ENCODE data around the gene NUPR1.
A peak's percentile ranks its signal among the peaks of the same experiment; 100 is the strongest.
"Not testable (repeated sequence)": the region's sequence is repeated elsewhere in the genome, so short reads cannot be mapped to it uniquely, and the experiment has no call there.

NUPR1 gene

DNA sequence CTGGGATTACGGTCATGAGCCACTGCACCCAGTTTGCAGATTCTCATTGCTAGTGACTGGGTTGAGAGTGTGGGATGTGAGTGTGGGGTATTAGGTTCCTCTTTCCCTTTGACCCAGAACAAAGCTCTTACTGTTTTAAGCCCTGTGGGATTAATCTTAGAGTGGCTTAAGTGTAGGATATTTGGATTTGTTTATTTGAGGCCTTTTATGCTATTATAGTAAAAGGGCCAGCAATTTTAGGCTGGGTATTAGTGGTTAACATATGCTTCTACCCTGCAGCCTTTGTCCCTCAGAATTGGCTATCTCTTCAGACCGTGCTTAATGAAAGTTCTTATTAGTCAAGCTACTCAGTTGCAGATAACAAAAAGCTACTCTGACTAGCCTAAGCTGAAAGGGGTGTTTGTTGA, 18.1 kb upstream of the NUPR1 start:
- FAIRE-seq (no peak), DNase-seq (ENCODE audit: insufficient read length, low spot score) (no peak)
- TF ChIP-seq SPI1 (IDR thresholded peaks at IDR 0.05; ENCODE audit: low read depth, low read length) (no peak), PAX5 (IDR thresholded peaks at IDR 0.05; ENCODE audit: insufficient read depth, low read length, severe bottlenecking) (no peak), POU2F2 (IDR thresholded peaks at IDR 0.05; ENCODE audit: low read depth, low read length) (no peak), TAF1 (IDR thresholded peaks at IDR 0.05; ENCODE audit: low read depth, low read length) (no peak), POLR2A (IDR thresholded peaks at IDR 0.05; ENCODE audit: low read depth, low read length) (no peak), POLR2AphosphoS5 (IDR thresholded peaks at IDR 0.05; ENCODE audit: low read depth, low read length) (no peak)

DNA sequence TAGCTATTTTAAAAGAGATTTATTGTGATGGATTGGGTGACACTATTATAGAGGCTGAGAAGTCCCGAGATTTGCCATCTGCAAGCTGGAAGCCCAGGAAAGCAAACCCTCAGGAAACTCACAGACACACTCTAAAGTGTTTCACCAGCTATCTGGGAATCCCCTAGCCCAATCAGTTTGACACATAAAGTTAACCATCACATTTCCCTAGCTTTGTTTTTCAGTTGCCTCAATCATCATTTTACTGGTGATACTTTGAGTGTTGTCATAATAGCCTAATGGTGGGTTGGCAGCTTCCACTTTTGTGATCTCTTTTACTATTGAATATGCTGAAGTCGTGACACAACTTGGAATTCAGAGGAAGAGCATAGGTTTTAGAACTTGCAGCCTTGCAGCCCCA, 16.8 kb upstream of the NUPR1 start:
- no peak for DNase-seq (ENCODE audit: insufficient read length, low spot score)
- no peak for FAIRE-seq
- TF ChIP-seq POLR2AphosphoS5 (IDR thresholded peaks at IDR 0.05; ENCODE audit: low read depth, low read length) (no peak), TAF1 (IDR thresholded peaks at IDR 0.05; ENCODE audit: low read depth, low read length) (no peak), POU2F2 (IDR thresholded peaks at IDR 0.05; ENCODE audit: low read depth, low read length) (no peak), POLR2A (IDR thresholded peaks at IDR 0.05; ENCODE audit: low read depth, low read length) (no peak), PAX5 (IDR thresholded peaks at IDR 0.05; ENCODE audit: insufficient read depth, low read length, severe bottlenecking) (no peak), SPI1 (IDR thresholded peaks at IDR 0.05; ENCODE audit: low read depth, low read length) (no peak)

DNA sequence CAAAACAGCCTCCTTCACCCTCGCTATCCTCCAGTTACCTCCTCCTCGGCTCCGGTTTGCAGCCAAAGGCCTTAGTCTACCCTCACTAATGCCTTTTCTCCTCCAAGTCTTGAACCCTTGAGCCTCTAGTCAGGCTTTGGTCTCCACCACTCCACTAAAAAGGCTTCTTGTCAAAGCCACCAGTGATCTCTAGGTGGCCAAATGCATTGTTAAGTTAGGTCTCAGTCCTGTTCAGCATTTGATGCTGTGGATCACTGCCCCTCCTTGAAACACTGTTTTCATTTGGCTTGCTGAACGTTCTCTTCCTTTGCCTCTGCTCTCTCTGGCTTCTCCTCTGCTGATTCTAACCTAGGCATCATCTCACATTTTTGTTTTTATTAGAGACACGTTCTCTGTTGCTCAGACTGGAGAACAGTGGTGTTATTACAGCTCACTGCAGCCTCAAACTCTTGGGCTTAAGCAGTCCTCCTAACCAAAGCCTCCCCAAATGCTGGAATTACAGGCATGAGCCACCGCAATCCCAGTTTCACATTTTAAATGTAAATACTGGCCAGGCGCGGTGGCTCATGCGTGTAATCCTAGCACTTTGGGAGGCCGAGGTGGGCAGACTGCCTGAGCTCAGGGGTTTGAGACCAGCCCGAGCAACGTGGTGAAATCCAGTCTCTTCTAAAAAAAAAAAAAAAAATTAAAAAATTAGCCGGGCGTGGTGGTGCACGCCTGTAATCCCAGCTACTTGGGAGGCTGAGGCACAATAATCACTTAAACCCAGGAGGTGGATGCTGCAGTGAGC, 16.1 kb upstream of the NUPR1 start:
- DNase-seq (ENCODE audit: insufficient read length, low spot score) (no peak), FAIRE-seq (no peak)
- TF ChIP-seq SPI1 (IDR thresholded peaks at IDR 0.05; ENCODE audit: low read depth, low read length): no peak
- TF ChIP-seq POU2F2 (IDR thresholded peaks at IDR 0.05; ENCODE audit: low read depth, low read length): no peak
- no peak for TF ChIP-seq TAF1 (IDR thresholded peaks at IDR 0.05; ENCODE audit: low read depth, low read length)
- TF ChIP-seq POLR2A (IDR thresholded peaks at IDR 0.05; ENCODE audit: low read depth, low read length): no peak
- TF ChIP-seq POLR2AphosphoS5 (IDR thresholded peaks at IDR 0.05; ENCODE audit: low read depth, low read length): no peak
- TF ChIP-seq PAX5 (IDR thresholded peaks at IDR 0.05; ENCODE audit: insufficient read depth, low read length, severe bottlenecking): no peak

DNA sequence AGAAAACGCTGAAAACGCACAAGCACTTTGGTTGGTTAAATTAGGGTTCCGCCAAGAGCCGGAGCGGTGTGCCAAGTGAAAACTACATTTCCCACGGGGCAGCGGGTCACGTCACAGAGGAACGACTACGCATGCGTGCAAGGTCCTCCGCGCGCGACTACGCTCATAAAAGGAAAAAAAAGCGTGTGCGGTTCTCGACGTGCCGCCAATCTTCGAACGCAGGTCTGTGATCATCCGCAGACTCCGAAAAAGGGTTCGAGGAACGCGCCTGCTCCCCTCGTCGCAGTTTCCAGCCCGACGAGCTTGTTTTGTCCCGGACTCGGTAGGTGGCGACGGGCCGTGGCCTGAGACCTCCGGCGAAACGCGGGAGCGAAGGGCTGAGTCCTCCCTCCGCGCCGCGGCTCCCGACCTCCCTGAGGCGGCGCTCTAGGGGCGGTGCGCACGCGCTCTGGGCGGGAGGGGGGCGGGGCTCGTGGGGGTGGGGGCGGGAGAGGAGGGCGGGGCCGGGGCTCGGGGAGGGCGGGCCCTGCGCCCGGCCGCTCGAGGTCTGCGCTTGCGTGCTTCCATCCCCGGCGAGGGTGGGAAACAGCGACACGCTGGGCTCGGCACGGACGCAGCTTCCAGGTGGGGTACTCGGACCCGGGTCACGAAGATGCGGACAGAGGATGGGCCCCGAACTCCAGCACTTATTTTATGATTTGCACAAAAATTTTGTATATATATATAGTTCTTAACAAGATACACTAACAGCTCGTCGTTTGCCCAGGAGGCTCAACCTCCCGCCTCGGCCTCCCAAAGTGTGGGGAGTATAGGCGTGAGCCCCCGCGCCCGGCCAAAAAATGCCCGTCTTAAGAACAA, 15.2 kb upstream of the NUPR1 start, which contains the start of gene SGF29:
TSS of gene SGF29 (plus strand) at position 145 of the 858 bp plus-strand sequence. CDS start 27,150 bp downstream, outside the sequence.
- FAIRE-seq: peak; percentile 93
- DNase-seq (ENCODE audit: insufficient read length, low spot score): peak; percentile 84
- 0 out of 2 replicates have a peak, but pooled peaks have one; percentile 35 for TF ChIP-seq TAF1 (IDR thresholded peaks at IDR 0.05; ENCODE audit: low read depth, low read length)
- TF ChIP-seq POU2F2 (IDR thresholded peaks at IDR 0.05; ENCODE audit: low read depth, low read length): no peak; the same call in none of the 2 replicates
- peak; percentile 94 for TF ChIP-seq POLR2AphosphoS5 (IDR thresholded peaks at IDR 0.05; ENCODE audit: low read depth, low read length)
- TF ChIP-seq SPI1 (IDR thresholded peaks at IDR 0.05; ENCODE audit: low read depth, low read length): no peak
- peak; percentile 95 for TF ChIP-seq POLR2A (IDR thresholded peaks at IDR 0.05; ENCODE audit: low read depth, low read length)

DNA sequence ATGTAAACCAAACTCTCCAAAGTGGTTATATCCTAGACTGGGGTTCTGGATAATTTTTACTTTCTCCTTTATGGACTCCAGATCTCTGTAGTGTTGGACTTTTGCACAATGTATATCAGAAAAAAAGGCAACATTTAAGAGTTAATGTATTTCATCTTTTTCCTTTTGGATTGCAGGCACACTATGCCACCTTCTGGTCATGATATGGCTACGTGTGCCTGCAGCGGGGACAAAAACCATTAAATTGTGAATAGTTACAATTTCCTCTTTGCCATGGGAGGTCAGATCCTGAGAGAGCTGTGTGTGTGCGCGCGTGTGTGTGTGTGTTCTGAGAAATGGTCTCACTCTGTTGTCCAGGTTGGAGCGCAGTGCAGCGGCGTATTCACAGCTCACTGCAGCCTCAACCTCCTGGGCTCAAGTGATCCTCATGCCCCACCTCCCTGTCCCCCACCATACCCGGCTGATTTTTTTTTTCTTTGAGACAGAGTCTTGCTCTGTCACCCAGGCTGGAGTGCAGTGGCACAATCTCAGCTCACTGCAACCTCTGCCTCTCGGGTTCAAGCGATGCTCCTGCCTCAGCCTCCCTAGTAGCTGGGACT, 10.6 kb upstream of the NUPR1 start:
- DNase-seq (ENCODE audit: insufficient read length, low spot score): no peak
- peak; percentile 55 for FAIRE-seq

DNA sequence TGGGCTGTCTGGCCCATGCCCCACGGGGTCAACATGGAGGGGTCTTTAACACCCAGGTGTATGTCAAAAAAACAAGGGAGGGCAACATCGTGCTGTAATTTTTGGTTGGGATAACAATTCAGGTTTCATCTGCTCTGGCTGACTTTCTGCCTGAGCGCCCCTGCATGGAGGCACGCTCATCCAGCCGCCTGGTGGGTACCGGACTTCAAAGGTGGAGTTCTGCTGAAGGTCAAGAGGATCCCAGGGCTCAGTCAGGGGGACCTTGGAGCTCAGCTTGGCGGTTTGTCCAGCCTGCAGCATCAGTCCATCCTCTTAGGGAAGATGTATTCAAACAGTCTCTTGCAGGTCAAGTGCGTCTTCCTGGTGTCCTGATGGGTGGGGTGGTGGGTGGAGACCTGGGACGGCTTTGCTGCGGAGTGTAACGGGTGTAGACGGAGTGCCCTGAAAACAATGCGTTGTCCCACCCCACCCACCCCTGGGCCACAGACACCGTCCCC, 9.6 kb upstream of the NUPR1 start:
- no peak for DNase-seq (ENCODE audit: insufficient read length, low spot score)
- TF ChIP-seq POLR2AphosphoS5 (IDR thresholded peaks at IDR 0.05; ENCODE audit: low read depth, low read length) (no peak), SPI1 (IDR thresholded peaks at IDR 0.05; ENCODE audit: low read depth, low read length) (no peak)
- no peak for FAIRE-seq

More for the DNA sequence above, 10.6 kb upstream of the NUPR1 start:
- TF ChIP-seq POLR2A (IDR thresholded peaks at IDR 0.05; ENCODE audit: low read depth, low read length) (no peak), SPI1 (IDR thresholded peaks at IDR 0.05; ENCODE audit: low read depth, low read length) (no peak), POU2F2 (IDR thresholded peaks at IDR 0.05; ENCODE audit: low read depth, low read length) (no peak), POLR2AphosphoS5 (IDR thresholded peaks at IDR 0.05; ENCODE audit: low read depth, low read length) (no peak), TAF1 (IDR thresholded peaks at IDR 0.05; ENCODE audit: low read depth, low read length) (no peak), PAX5 (IDR thresholded peaks at IDR 0.05; ENCODE audit: insufficient read depth, low read length, severe bottlenecking) (no peak)

DNA sequence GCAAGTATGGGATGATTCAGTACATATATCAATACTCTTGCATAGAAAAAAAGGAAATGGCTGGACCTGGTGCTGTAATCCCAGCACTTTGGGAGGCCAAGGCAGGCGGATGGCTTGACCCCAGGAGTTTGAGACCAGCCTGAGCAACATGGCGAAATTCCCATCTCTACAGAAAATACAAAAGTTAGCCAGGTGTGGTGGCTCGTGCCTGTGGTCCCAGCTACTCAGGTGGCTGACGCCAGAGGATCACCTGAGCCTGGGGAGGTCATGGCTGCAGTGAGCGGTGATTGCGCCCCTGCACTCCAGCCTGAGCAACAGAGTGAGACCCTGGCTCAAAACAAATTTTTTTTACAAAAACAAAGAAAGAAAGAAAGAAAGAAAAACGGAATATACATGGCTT, 7.9 kb upstream of the NUPR1 start:
- no peak for FAIRE-seq
- TF ChIP-seq POLR2A (IDR thresholded peaks at IDR 0.05; ENCODE audit: low read depth, low read length): no peak
- no peak for TF ChIP-seq POLR2AphosphoS5 (IDR thresholded peaks at IDR 0.05; ENCODE audit: low read depth, low read length)
- no peak for TF ChIP-seq POU2F2 (IDR thresholded peaks at IDR 0.05; ENCODE audit: low read depth, low read length)
- TF ChIP-seq TAF1 (IDR thresholded peaks at IDR 0.05; ENCODE audit: low read depth, low read length): no peak
- no peak for TF ChIP-seq PAX5 (IDR thresholded peaks at IDR 0.05; ENCODE audit: insufficient read depth, low read length, severe bottlenecking)
- no peak for TF ChIP-seq SPI1 (IDR thresholded peaks at IDR 0.05; ENCODE audit: low read depth, low read length)
- DNase-seq (ENCODE audit: insufficient read length, low spot score): no peak

DNA sequence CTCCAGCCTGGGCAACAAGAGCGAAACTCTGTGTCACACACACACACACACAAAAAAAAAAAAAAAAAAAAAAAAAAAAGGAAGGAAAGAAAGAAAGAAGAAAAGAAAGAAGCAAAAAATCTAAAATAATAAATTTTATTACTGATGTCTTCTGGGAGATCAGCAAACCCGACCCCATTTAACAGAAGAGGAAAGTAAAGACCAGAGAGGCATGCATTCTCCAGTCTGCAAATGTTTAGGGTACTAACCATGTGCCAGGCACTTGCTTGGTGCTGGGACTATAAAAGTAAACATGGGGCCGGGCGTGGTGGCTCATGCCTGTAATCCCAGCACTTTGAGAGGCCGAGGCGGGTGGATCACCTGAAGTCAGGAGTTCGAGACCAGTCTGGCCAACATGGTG, 7.2 kb upstream of the NUPR1 start:
- not testable (repeated sequence) for FAIRE-seq; DNase-seq (ENCODE audit: insufficient read length, low spot score)

DNA sequence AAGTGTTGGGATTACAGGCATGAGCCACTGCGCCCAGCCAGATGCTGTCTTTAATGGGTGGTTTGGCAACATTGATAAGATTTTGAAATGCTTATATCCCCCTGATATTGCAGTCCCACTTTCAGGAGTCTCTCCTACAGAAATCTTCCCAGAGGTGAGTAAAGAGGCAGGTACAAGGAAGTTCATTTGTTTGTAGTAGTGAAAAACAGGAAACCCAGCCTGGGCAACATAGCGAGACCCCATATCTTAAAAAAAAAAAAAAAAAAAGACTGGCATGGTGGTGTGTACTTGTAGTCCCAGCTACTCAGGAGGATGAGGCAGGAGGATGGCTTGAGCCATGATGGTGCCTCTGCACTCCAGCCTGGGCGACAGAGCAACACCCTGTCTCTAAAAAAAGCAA, 6.2 kb upstream of the NUPR1 start:
- no peak for TF ChIP-seq POLR2A (IDR thresholded peaks at IDR 0.05; ENCODE audit: low read depth, low read length)
- FAIRE-seq: no peak
- no peak for DNase-seq (ENCODE audit: insufficient read length, low spot score)

Data from GM12891 (cell line).